Measurements from ENCODE around the gene ZFP64.

DNA sequence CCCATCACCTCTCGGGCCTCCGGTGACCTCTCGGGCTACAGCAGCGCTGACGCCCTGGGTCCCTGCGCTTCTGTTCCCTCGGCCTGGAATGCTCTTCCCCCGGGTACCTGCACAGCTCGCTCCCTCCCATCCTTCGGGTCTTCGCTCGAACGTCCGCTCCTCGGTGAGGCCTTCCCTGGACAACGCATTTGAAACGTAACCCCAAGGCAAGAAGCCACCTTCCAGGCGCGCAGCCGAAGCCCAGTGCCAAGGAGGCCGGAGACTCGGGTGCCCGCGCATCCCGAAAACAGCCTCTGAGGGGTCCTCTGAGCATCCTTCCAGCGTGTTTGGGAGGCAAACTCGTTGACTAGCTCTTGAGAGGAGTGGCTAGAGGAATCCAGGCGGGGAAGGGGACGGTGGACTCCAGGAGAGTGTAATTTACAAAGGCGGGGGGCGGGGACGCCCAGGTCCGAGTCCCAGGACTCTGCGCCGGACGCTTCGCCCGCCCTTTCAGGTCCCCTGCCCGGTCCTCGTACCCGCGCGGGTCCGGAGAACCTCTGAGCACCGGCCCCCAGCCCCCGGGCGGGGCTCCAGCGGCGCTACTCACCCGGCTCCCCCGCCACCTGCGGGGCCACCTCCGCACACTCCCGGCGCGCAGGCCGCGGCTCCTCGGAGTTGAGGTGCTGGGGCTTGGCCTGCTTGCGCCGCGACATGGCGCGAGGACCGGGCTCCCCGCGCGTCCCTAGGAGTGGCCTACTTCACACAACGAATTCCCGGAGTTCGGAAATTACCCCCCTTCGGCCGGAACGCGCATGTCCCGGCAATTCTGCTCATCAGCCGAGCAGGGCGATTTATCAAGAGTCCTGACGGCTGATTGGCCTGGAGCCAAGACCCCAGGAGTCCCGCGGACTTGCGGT, 86.8 kb downstream of the ZFP64 start:
- no peak for TF ChIP-seq POLR2A (IDR thresholded peaks at IDR 0.05; ENCODE audit: low read length)
- no peak for TF ChIP-seq GATA1 (IDR thresholded peaks at IDR 0.05; ENCODE audit: low read depth, low read length)

Data from erythroblast (primary cell).